NT2/D1 (cell line): ENCODE measurements around the gene SNURF.

Source experiments
- SUZ12 ChIP-seq: IDR thresholded peaks from 2 replicates; pipeline ENCODE4 v1.6.1; 2011; ENCODE audit not compliant: insufficient read length, insufficient read depth; ENCODE audit errors: extremely low read depth
- YY1 ChIP-seq: IDR thresholded peaks from 2 replicates; pipeline ENCODE4 v1.6.1; 2011; ENCODE audit not compliant: insufficient read length, insufficient read depth

- TF ChIP-seq YY1: no peak
- TF ChIP-seq SUZ12: no peak
These were observed 6.3 kb upstream of the SNURF start for GRCh38 chr15:24948495-24948894.
